Activated B cell treated with CpG ODN at 0.5 μM for 24 hours (primary cell): ENCODE measurements around the gene GPS2. TPM values are rescaled to one million over a fixed set of nuclear protein-coding genes. Genes with fewer than 3 reads are reported as not detected.

ENCODE experiments used
- ATAC-seq: fragments of 200-7000 bp; cut with Tn5 transposase; one replicate; pipeline ENCODE4 v1.10.0; 2021; ENCODE audit warnings: low read depth, mild to moderate bottlenecking, moderate library complexity
- CTCF ChIA-PET: fragments of 350-600 bp; sonication (Branson Sonifier 250); formaldehyde crosslinking; loops from one replicate; lab custom pipeline; 2021; ENCODE audit warnings: antibody characterized with exemption; lab: Charles Lee
- POLR2A ChIA-PET: fragments of 350-600 bp; sonication (Branson Sonifier 250); formaldehyde crosslinking; loops from one replicate; lab custom pipeline; 2021; ENCODE audit warnings: antibody characterized with exemption; lab: Charles Lee
- DNase-seq: peaks from one replicate; pipeline ENCODE4 v3.0.0; 2022
- H3K27ac Mint-ChIP-seq: one replicate; pipeline ENCODE4 v1.8.0; 2020; ENCODE audit warnings: mixed read lengths
- H3K27me3 Mint-ChIP-seq: one replicate; pipeline ENCODE4 v1.8.0; 2021; ENCODE audit warnings: mixed read lengths
- H3K36me3 Mint-ChIP-seq: one replicate; pipeline ENCODE4 v1.8.0; 2021; ENCODE audit warnings: low read depth, mixed read lengths
- H3K4me1 Mint-ChIP-seq: one replicate; pipeline ENCODE4 v1.8.0; 2021; ENCODE audit warnings: mixed read lengths
- H3K4me3 Mint-ChIP-seq: one replicate; pipeline ENCODE4 v1.8.0; 2020; ENCODE audit warnings: mild to moderate bottlenecking, mixed read lengths
- H3K9me3 Mint-ChIP-seq: one replicate; pipeline ENCODE4 v1.8.0; 2020; ENCODE audit warnings: mixed read lengths
- intact Hi-C: fragments of 100-400 bp; cut with micrococcal nuclease; formaldehyde crosslinking; loops from one replicate; pipeline ENCODE4 v1.15.1; 2024
- total RNA-seq: library from RNA; stranded (reverse); gene quantifications from 2 replicates; pipeline ENCODE4 v1.2.3, GENCODE V29; 2022
- TF ChIP-seq, protein P1 (sequence below): fragments of 200-600 bp; IDR thresholded peaks from one replicate; pipeline ENCODE4 v1.8.0; 2022; ENCODE audit warnings: antibody characterized with exemption, mild to moderate bottlenecking

Gene GPS2
- total RNA-seq, 1 donor from 2014 or later: 105 TPM

GRCh38 chr17:7284911-7285310 is 30.2 kb downstream of the GPS2 start:
- Mint-ChIP-seq H3K4me1 (peaks cover 14% of the 10 kb centered on the region), H3K27ac (no peak overlapping the region), H3K9me3 (no peaks in the 10 kb centered on the region), H3K36me3 (no peaks in the 10 kb centered on the region), H3K4me3 (no peak overlapping the region), H3K27me3 (peaks cover 35% of the 10 kb centered on the region)
- DNase-seq: no peak
- no peak for ATAC-seq
- ChIA-PET POLR2A (no interaction called here), CTCF (interaction anchor here (4.5 kb wide), 1 partner anchor 11 kb away, joined by 38 read pairs; no protein-coding TSS in a partner anchor)
- intact Hi-C loops: loop anchor here (5.0 kb wide), 1 partner anchor 238 kb away; no protein-coding TSS in a partner anchor
- TF ChIP-seq, protein P1, sequence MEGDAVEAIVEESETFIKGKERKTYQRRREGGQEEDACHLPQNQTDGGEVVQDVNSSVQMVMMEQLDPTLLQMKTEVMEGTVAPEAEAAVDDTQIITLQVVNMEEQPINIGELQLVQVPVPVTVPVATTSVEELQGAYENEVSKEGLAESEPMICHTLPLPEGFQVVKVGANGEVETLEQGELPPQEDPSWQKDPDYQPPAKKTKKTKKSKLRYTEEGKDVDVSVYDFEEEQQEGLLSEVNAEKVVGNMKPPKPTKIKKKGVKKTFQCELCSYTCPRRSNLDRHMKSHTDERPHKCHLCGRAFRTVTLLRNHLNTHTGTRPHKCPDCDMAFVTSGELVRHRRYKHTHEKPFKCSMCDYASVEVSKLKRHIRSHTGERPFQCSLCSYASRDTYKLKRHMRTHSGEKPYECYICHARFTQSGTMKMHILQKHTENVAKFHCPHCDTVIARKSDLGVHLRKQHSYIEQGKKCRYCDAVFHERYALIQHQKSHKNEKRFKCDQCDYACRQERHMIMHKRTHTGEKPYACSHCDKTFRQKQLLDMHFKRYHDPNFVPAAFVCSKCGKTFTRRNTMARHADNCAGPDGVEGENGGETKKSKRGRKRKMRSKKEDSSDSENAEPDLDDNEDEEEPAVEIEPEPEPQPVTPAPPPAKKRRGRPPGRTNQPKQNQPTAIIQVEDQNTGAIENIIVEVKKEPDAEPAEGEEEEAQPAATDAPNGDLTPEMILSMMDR: no peak

- CTCF ChIA-PET: interaction anchor here (1.0 to 4.5 kb wide), 3 partner anchors 13 to 277 kb away, joined by 3 to 38 read pairs (median 4); no protein-coding TSS in a partner anchor
- H3K36me3 Mint-ChIP-seq: no peaks in the 10 kb centered on the region
- ATAC-seq (no peak), DNase-seq (no peak)
- POLR2A ChIA-PET: interaction anchor here (1.3 kb wide), 1 partner anchor 403 kb away, joined by 4 read pairs; the partner anchor contains the start of gene TP53
- H3K4me1 Mint-ChIP-seq: peaks cover 14% of the 10 kb centered on the region
- H3K27me3 Mint-ChIP-seq: peaks cover 33% of the 10 kb centered on the region
- no peak overlapping the region for H3K4me3 Mint-ChIP-seq
- H3K9me3 Mint-ChIP-seq: no peaks in the 10 kb centered on the region
- TF ChIP-seq, protein P1: no peak
- no peak overlapping the region for H3K27ac Mint-ChIP-seq
- intact Hi-C loops: loop anchor here (5.0 kb wide), 1 partner anchor 236 kb away; no protein-coding TSS in a partner anchor
These were observed 31.5 kb downstream of the GPS2 start for GRCh38 chr17:7283471-7284216.

DNA sequence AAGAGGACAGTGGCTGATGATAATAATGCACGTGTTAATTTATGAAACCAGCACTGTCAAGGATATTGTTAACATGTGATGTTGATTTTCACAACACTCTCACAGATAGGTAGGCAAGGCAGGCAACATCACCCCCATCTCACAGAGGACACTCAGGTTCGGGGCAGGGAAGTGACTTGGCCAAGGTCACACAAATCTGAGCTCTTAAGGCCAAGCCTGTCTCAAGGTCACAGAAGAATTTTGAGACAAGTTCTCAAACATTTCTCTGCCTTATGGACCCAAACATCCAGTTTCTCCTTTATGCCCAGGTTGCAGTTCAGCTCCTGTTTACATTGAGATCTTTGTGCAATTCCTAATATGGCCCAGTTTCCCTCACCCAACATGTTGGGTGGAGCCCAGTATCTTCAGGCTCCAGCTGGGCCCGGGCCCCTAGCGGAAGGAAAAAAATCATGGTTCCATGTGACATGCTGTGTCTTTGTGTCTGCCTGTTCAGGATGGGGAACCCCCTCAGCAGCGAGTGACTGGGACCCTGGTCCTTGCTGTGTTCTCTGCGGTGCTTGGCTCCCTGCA is 32.3 kb downstream of the GPS2 start:
- ChIA-PET CTCF (interaction anchor here (1.0 to 4.5 kb wide), 4 partner anchors 13 to 278 kb away, joined by 3 to 38 read pairs (median 6); no protein-coding TSS in a partner anchor), POLR2A (interaction anchor here (1.0 to 2.2 kb wide), 5 partner anchors 47 to 404 kb away, joined by 4 to 9 read pairs (median 5); partner anchors contain the start of genes ACAP1, NEURL4 and TP53)
- Mint-ChIP-seq H3K9me3 (no peaks in the 10 kb centered on the region), H3K27me3 (peaks cover 27% of the 10 kb centered on the region), H3K36me3 (no peaks in the 10 kb centered on the region), H3K27ac (peak overlapping the region; percentile 50), H3K4me1 (peaks cover 14% of the 10 kb centered on the region), H3K4me3 (peak overlapping the region; percentile 19)
- no peak for ATAC-seq
- intact Hi-C loops: loop anchor here (5.0 kb wide), 1 partner anchor 236 kb away; no protein-coding TSS in a partner anchor
- DNase-seq: no peak
- TF ChIP-seq, protein P1: no peak

DNA sequence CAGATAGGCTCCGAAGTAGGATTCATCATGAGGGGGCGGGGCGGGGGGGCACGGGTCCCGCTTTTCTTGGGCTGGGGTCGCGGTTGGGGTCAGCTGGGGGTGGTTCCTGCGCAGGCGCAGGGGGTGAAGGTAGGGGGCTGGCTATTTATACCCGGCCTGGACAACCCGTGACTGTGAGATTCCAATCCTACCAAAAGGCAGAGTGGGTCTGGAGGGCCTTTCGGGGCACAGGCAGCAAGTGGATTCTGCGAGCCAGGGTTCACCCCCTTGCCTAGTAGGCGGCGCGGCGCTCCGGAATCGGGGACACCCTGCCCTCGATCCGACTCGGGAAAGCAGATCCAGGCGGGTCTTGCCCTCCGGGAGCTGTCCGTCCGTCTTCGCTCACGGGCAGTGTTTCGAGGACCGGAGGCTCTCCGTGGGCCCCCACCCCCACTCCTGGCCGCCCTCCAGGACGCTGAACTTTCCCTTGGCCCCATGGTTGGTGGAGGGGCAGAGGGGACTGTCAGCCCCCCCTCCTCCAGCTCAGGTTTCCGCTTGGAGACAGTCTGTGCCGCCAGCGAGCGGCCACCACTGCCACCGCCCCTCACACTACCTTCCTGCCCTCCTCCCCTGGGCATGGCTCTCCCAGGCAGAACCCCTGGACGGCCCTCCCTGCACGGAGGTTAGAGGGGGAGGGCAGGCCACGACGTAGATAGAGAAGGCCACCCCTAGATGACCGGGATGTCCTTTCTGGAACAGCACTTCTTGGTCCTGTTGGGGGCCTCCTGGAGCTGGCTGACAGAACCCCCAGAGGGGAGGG is 33.0 kb downstream of the GPS2 start:
- Mint-ChIP-seq H3K27me3 (peaks cover 22% of the 10 kb centered on the region), H3K4me1 (peaks cover 14% of the 10 kb centered on the region), H3K4me3 (peak overlapping the region; percentile 82), H3K36me3 (no peaks in the 10 kb centered on the region), H3K27ac (no peak overlapping the region), H3K9me3 (no peaks in the 10 kb centered on the region)
- CTCF ChIA-PET: interaction anchor here (1.3 to 4.5 kb wide), 5 partner anchors 14 to 278 kb away, joined by 3 to 38 read pairs (median 4); no protein-coding TSS in a partner anchor
- ATAC-seq: no peak
- TF ChIP-seq, protein P1: no peak
- POLR2A ChIA-PET: interaction anchor here (0.6 to 2.2 kb wide), 9 partner anchors 33 to 405 kb away, joined by 3 to 9 read pairs (median 5); partner anchors contain the start of genes ACAP1, GPS2, NEURL4 and TMEM102
- intact Hi-C loops: loop anchor here (1.0 to 5.0 kb wide), 5 partner anchors 25 to 235 kb away; partner anchors contain the start of genes EIF5A, NEURL4 and POLR2A
- no peak for DNase-seq
